ENCODE measurements around the gene PIGK. TPM values are rescaled to one million over a fixed set of nuclear protein-coding genes. Genes with fewer than 3 reads are reported as not detected.

The PIGK gene
- total and polyA plus RNA-seq, 10 of the 15 experiments (the other 5 are each of a cell fraction or from before 2014, with no cell fraction given), result 9.1 to 27.4 (median 16.9) TPM

- H3K9ac ChIP-seq (ENCODE audit: control insufficient read depth, insufficient read depth, low read length), result no peak overlapping the region
- 18% methylated on average over 2 of the region's 2 CpGs for WGBS (ENCODE audit: insufficient coverage, insufficient replicate concordance, low lambda C conversion rate, missing lambda C conversion rate)
- no peaks in the 10 kb centered on the region for H3K36me3 ChIP-seq (ENCODE audit: control insufficient read depth in 2 of 2, insufficient read depth in 2 of 2, low read length in 1 of 2)
- no peaks in the 10 kb centered on the region for H3K9me3 ChIP-seq (replicated peaks; ENCODE audit: control insufficient read depth, insufficient read depth, low read length)
- ChIA-PET CTCF (interaction anchor here (0.9 kb wide), 1 partner anchor 114 kb away, joined by 3 read pairs; no protein-coding TSS in a partner anchor), RAD21 (ENCODE audit: unreplicated experiment) (no interaction called here), POLR2A (no interaction called here), SMC1A (ENCODE audit: uncharacterized antibody, unreplicated experiment) (interaction anchor here (0.7 to 1.5 kb wide), 5 partner anchors 20 to 246 kb away, joined by 3 to 4 read pairs (median 3); no protein-coding TSS in a partner anchor)
- no peak for ATAC-seq
- no peak overlapping the region for H2AFZ ChIP-seq (ENCODE audit: control insufficient read depth, low read depth, low read length)
- TF ChIP-seq BCL11A (IDR thresholded peaks at IDR 0.05; ENCODE audit: low read depth, low read length), result no peak
- no peak for TF ChIP-seq MXI1 (IDR thresholded peaks at IDR 0.05; ENCODE audit: low read depth, low read length)
- TF ChIP-seq SKIL (IDR thresholded peaks at IDR 0.05; ENCODE audit: low read depth, poor library complexity, severe bottlenecking), result no peak
- no peak for TF ChIP-seq NBN (IDR thresholded peaks at IDR 0.05)
- no peak for TF ChIP-seq ZNF217 (IDR thresholded peaks at IDR 0.05)
- TF ChIP-seq SMC3 (IDR thresholded peaks at IDR 0.05; ENCODE audit: borderline replicate concordance, low read length), result no peak
- TF ChIP-seq MYC (IDR thresholded peaks at IDR 0.05; ENCODE audit: insufficient read depth, insufficient read length, insufficient replicate concordance, low read length, severe bottlenecking), result no peak
- no peak for TF ChIP-seq CREM (IDR thresholded peaks at IDR 0.05; ENCODE audit: low read depth)
- TF ChIP-seq ZNF384 (IDR thresholded peaks at IDR 0.05; ENCODE audit: borderline replicate concordance, low read depth, low read length), result no peak
- no peak for TF ChIP-seq SIN3A (IDR thresholded peaks at IDR 0.05; ENCODE audit: low read depth, low read length)
- no peaks in the 10 kb centered on the region for H3K79me2 ChIP-seq (ENCODE audit: control insufficient read depth, insufficient read depth, low read length)
- H4K20me1 ChIP-seq (ENCODE audit: control insufficient read depth, insufficient read depth), result no peaks in the 10 kb centered on the region
- BruUV-seq (replicated peaks), result no TSS peak
- no peak for DNase-seq (ENCODE audit: low read depth, low spot score)
- intact Hi-C loops (cut with micrococcal nuclease; ENCODE audit: unreplicated experiment) (no loop called here), in situ Hi-C loops (cut with MboI) (no loop called here)
- H3K4me2 ChIP-seq (ENCODE audit: control insufficient read depth, insufficient read depth), result no peak overlapping the region
- H3K27me3 ChIP-seq (replicated peaks in 1 of 2; ENCODE audit: control insufficient read depth in 2 of 2, insufficient read depth in 2 of 2, low read length in 1 of 2), result no peaks in the 10 kb centered on the region; a peak in 1 of 4 replicates
- no peak overlapping the region for H3K27ac ChIP-seq (ENCODE audit: control insufficient read depth, insufficient read depth)
- no peak overlapping the region for H3K4me3 ChIP-seq
- FAIRE-seq, result no peak
- H3K4me1 ChIP-seq (ENCODE audit: control insufficient read depth, insufficient read depth, low read length), result no peaks in the 10 kb centered on the region
Measured at GRCh38 chr1:77076759-77077158, 142.5 kb downstream of the PIGK start.

All from GM12878 (cell line).